ENCODE data around the gene HENMT1. TPM values are rescaled to one million over a fixed set of nuclear protein-coding genes. Genes with fewer than 3 reads are reported as not detected.

Gene HENMT1
- total RNA-seq, 1 experiment from 2014 or later: 6.2 TPM

DNA sequence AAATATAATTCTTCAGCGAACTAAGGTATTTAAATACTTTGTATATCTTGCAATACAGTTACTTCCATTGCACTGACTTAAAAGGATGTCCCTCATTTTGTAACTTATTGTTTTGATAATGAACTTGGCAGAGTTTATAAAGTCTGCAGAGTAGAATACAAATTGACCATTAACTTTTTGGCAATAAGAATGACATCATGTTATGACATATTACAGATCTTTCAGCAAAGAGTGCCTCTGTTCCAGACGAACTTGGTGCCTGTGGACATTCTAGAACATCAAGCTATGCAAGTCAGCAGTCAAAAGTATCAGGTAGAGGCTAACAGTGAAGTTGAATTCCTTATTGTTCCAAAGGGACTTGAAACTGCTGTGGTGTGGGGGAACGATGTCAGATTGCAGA, 32.9 kb downstream of the HENMT1 start:
- no peak overlapping the region for H2BK15ac ChIP-seq (ENCODE audit: low read depth, low read length)
- H3K23me2 ChIP-seq (ENCODE audit: insufficient read length, low read depth, low read length, poor library complexity, severe bottlenecking): no peaks in the 10 kb centered on the region
- no peak overlapping the region for H4K5ac ChIP-seq (ENCODE audit: insufficient read length, low read depth, low read length)
- H3K27me3 Mint-ChIP-seq (ENCODE audit: low read depth): no peaks in the 10 kb centered on the region
- H4K91ac ChIP-seq (ENCODE audit: insufficient read length, low read depth, low read length): no peak overlapping the region
- peaks cover 0 to 19% (median 14%) of the 10 kb centered on the region in 3 experiments; a peak in 5 of 7 replicates for H3K36me3 Mint-ChIP-seq (ENCODE audit: insufficient read depth in 1 of 3, low read depth in 3 of 3)
- H3K14ac ChIP-seq (ENCODE audit: insufficient read depth, low read length): no peak overlapping the region
- no CpG with 5 or more reads among the region's 3 CpGs for WGBS (ENCODE audit: extremely low coverage, insufficient read length, low lambda C conversion rate)
- no peaks in the 10 kb centered on the region for H3K27me3 ChIP-seq (ENCODE audit: insufficient read depth, low read length)
- H2BK12ac ChIP-seq (ENCODE audit: insufficient read length, low read depth, low read length): no peak overlapping the region
- H2AFZ ChIP-seq (ENCODE audit: low read length): no peak overlapping the region
- no peaks in the 10 kb centered on the region for H3K9me3 ChIP-seq (ENCODE audit: control insufficient read depth, low read depth, low read length)
- no peak for DNase-seq
- no peak overlapping the region for H3K4ac ChIP-seq (ENCODE audit: low read depth, low read length)
- H3K27ac ChIP-seq (ENCODE audit: insufficient read length, low read depth, low read length): no peak overlapping the region
- TF ChIP-seq CTCF (conservative IDR thresholded peaks at IDR 0.05): no peak
- no peak overlapping the region for H3K27ac Mint-ChIP-seq
- H4K8ac ChIP-seq (replicated peaks; ENCODE audit: insufficient read length, low read depth, low read length): no peak overlapping the region
- no peaks in the 10 kb centered on the region for H4K20me1 ChIP-seq (ENCODE audit: control insufficient read depth, insufficient read depth, insufficient read length)
- peaks cover 0 to 4% of the 10 kb centered on the region in 2 experiments; a peak in 2 of 4 replicates for H3K4me1 Mint-ChIP-seq
- no peaks in the 10 kb centered on the region for H3K4me1 ChIP-seq (ENCODE audit: insufficient read depth, low read length)
- H3K79me1 ChIP-seq (ENCODE audit: insufficient read depth, low read depth, low read length, poor library complexity, severe bottlenecking): no peaks in the 10 kb centered on the region
- H2BK120ac ChIP-seq (ENCODE audit: low read depth, low read length, poor library complexity, severe bottlenecking): no peak overlapping the region
- H3K18ac ChIP-seq (ENCODE audit: insufficient read length, low read depth, low read length): no peak overlapping the region
- H3K79me2 ChIP-seq (ENCODE audit: insufficient read depth, low read length): no peaks in the 10 kb centered on the region
- H3K9ac ChIP-seq (ENCODE audit: extremely low read depth, insufficient read length, low read length): no peak overlapping the region
- no peak overlapping the region for H3K56ac ChIP-seq (ENCODE audit: insufficient read length, low read depth, low read length)
- no peaks in the 10 kb centered on the region for H3K9me3 Mint-ChIP-seq
- H2BK5ac ChIP-seq (ENCODE audit: insufficient read length, low read length): no peak overlapping the region
- no peak overlapping the region for H3K23ac ChIP-seq (ENCODE audit: insufficient read length, low read depth, low read length)
- no peak overlapping the region for H2AK5ac ChIP-seq (ENCODE audit: insufficient read length, low read length)
- no peak overlapping the region for H3K4me3 Mint-ChIP-seq
- H3K4me2 ChIP-seq (ENCODE audit: insufficient read depth, insufficient read length, low read length): no peak overlapping the region
- no peak overlapping the region for H2BK20ac ChIP-seq (ENCODE audit: low read depth, low read length, poor library complexity, severe bottlenecking)
- H3T11ph ChIP-seq (ENCODE audit: low read length): no peak overlapping the region

All from H9 (cell line).